GM12878 (cell line): Measurements from ENCODE around the gene MYO1E.

Experiments
- CTCF ChIP-seq, 3 experiments: IDR thresholded peaks in 2 of 3; conservative IDR thresholded peaks in 1 of 3; 2 replicates each; pipeline ENCODE4 v1.5.1; 2011; ENCODE audit warnings: low read depth in 3 of 3, low read length in 3 of 3, mild to moderate bottlenecking in 3 of 3, control low read depth in 2 of 3, moderate library complexity in 2 of 3, inconsistent platforms in 1 of 3, mixed read lengths in 1 of 3; ENCODE audit not compliant: control insufficient read depth in 2 of 3, insufficient read depth in 1 of 3; ENCODE audit errors: extremely low read depth in 1 of 3
- MLLT1 ChIP-seq: fragments of 450-650 bp; IDR thresholded peaks from 2 replicates; pipeline ENCODE4 v1.6.1; 2016; ENCODE audit warnings: mild to moderate bottlenecking
- RAD21 ChIP-seq: IDR thresholded peaks from 2 replicates; pipeline ENCODE4 v1.6.1; 2011; ENCODE audit warnings: mild to moderate bottlenecking, low read depth, low read length, moderate library complexity; ENCODE audit not compliant: insufficient read depth
- RCOR1 ChIP-seq: conservative IDR thresholded peaks from 2 replicates; pipeline ENCODE4 v1.6.1; 2012; ENCODE audit warnings: low read depth, low read length, improper control_type of control experiment
- REST ChIP-seq: IDR thresholded peaks from 2 replicates; pipeline ENCODE4 v1.6.1; 2012; ENCODE audit warnings: mild to moderate bottlenecking, low read depth, low read length

GRCh38 chr15:59186501-59186900 is 186.2 kb downstream of the MYO1E start:
- no peak for TF ChIP-seq CTCF (IDR thresholded peaks at IDR 0.05 in 2 of 3, conservative IDR thresholded peaks at IDR 0.05 in 1 of 3; ENCODE audit: control insufficient read depth in 2 of 3, extremely low read depth in 1 of 3, insufficient read depth in 1 of 3, low read depth in 3 of 3, low read length in 3 of 3)
- TF ChIP-seq RAD21: no peak
- TF ChIP-seq RCOR1: no peak
- TF ChIP-seq MLLT1: no peak
- TF ChIP-seq REST: no peak
